ENCODE data around the gene CA5A. TPM values are rescaled to one million over a fixed set of nuclear protein-coding genes. Genes with fewer than 3 reads are reported as not detected.

Gene CA5A
- total and polyA plus RNA-seq, 9 of the 15 experiments (the other 6 are each of a cell fraction or from before 2014, with no cell fraction given) = not detected

GRCh38 chr16:87854053-87854906 lies 82.0 kb downstream of the CA5A start (continued):
- peak; percentile 42; the same call in 1 of the 2 replicates for TF ChIP-seq ZNF668 (CRISPR knock-in tag; IDR thresholded peaks at IDR 0.05)
- TF ChIP-seq TAF15 (IDR thresholded peaks at IDR 0.05; ENCODE audit: low read depth, low read length) = no peak
- TF ChIP-seq, protein P1, sequence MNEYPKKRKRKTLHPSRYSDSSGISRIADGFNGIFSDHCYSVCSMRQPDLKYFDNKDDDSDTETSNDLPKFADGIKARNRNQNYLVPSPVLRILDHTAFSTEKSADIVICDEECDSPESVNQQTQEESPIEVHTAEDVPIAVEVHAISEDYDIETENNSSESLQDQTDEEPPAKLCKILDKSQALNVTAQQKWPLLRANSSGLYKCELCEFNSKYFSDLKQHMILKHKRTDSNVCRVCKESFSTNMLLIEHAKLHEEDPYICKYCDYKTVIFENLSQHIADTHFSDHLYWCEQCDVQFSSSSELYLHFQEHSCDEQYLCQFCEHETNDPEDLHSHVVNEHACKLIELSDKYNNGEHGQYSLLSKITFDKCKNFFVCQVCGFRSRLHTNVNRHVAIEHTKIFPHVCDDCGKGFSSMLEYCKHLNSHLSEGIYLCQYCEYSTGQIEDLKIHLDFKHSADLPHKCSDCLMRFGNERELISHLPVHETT (CRISPR knock-in tag; conservative IDR thresholded peaks at IDR 0.05 in 1 of 2, IDR thresholded peaks at IDR 0.05 in 1 of 2) = peak in 1 of 2 experiments; percentile 89; a peak in 2 of 4 replicates
- TF ChIP-seq SREBF1 (IDR thresholded peaks at IDR 0.05; ENCODE audit: borderline replicate concordance, low read depth, low read length) = 0 out of 2 replicates have a peak, but pooled peaks have one; percentile 40
- peak; percentile 60 to 73; a peak in 2 of 4 replicates for TF ChIP-seq SIN3A (IDR thresholded peaks at IDR 0.05; ENCODE audit: borderline replicate concordance in 2 of 2, control insufficient read depth in 1 of 2, low read depth in 2 of 2, low read length in 2 of 2)
- TF ChIP-seq NR2F6 (CRISPR knock-in tag; IDR thresholded peaks at IDR 0.05) = no peak
- TF ChIP-seq HNRNPH1 (optimal IDR thresholded peaks at IDR 0.05; ENCODE audit: low read depth, low read length) = no peak
- TF ChIP-seq ZNF444 (CRISPR knock-in tag; IDR thresholded peaks at IDR 0.05) = no peak
- 0 out of 2 replicates have a peak, but pooled peaks have one; percentile 7 for TF ChIP-seq SUPT5H (IDR thresholded peaks at IDR 0.05)
- no peak for TF ChIP-seq RFX1 (IDR thresholded peaks at IDR 0.05)
- TF ChIP-seq AFF1 (IDR thresholded peaks at IDR 0.05; ENCODE audit: low read depth in 1 of 2, partially characterized antibody in 2 of 2) = peak; percentile 26 to 91
- no peak; the same call in 1 of the 2 replicates for TF ChIP-seq BRD4 (IDR thresholded peaks at IDR 0.05)
- TF ChIP-seq ZNF197 (CRISPR knock-in tag; IDR thresholded peaks at IDR 0.05; ENCODE audit: low read depth) = no peak
- no peak for TF ChIP-seq ZFP91 (CRISPR knock-in tag; IDR thresholded peaks at IDR 0.05)
- TF ChIP-seq SRF (CRISPR knock-in tag; IDR thresholded peaks at IDR 0.05) = peak in 1 of 2 experiments; percentile 48; a peak in 1 of 4 replicates
- TF ChIP-seq, protein P2, sequence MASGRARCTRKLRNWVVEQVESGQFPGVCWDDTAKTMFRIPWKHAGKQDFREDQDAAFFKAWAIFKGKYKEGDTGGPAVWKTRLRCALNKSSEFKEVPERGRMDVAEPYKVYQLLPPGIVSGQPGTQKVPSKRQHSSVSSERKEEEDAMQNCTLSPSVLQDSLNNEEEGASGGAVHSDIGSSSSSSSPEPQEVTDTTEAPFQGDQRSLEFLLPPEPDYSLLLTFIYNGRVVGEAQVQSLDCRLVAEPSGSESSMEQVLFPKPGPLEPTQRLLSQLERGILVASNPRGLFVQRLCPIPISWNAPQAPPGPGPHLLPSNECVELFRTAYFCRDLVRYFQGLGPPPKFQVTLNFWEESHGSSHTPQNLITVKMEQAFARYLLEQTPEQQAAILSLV (tag; IDR thresholded peaks at IDR 0.05) = peak; percentile 13; the same call in 1 of the 2 replicates
- no peak for TF ChIP-seq ZNF232 (CRISPR knock-in tag; IDR thresholded peaks at IDR 0.05)
- 0 out of 2 replicates have a peak, but pooled peaks have one; percentile 73 for TF ChIP-seq HSF4 (CRISPR knock-in tag; IDR thresholded peaks at IDR 0.05; ENCODE audit: borderline replicate concordance)

Measured in K562 (cell line).